ENCODE measurements around the gene PTGER1. TPM values are rescaled to one million over a fixed set of nuclear protein-coding genes. Genes with fewer than 3 reads are reported as not detected.
"Not testable (repeated sequence)": the region's sequence is repeated elsewhere in the genome, so short reads cannot be mapped to it uniquely, and the experiment has no call there.

PTGER1 gene
- polyA plus RNA-seq, 2 donors: 0.32 to 0.47 TPM

GRCh38 chr19:14515501-14516047 lies 40.4 kb upstream of the PTGER1 start:
- Histone ChIP-seq H3K4me3 (ENCODE audit: low read depth in 1 of 2, low read length in 2 of 2) (peak overlapping the region; percentile 94 to 95), H3K27me3 (ENCODE audit: control insufficient read depth in 1 of 2, insufficient read depth in 2 of 2, low read length in 2 of 2) (no peaks in the 10 kb centered on the region), H3K4me1 (ENCODE audit: control insufficient read depth in 2 of 2, insufficient read depth in 2 of 2, low read length in 1 of 2) (peaks cover 3 to 6% of the 10 kb centered on the region in 2 donors), H3K9me3 (ENCODE audit: control insufficient read depth in 2 of 2, insufficient read depth in 1 of 2, low read depth in 1 of 2, low read length in 1 of 2) (no peaks in the 10 kb centered on the region), H3K36me3 (ENCODE audit: control insufficient read depth in 2 of 2, insufficient read depth in 2 of 2, low read length in 1 of 2) (peaks cover 10 to 22% of the 10 kb centered on the region in 2 donors), H3K27ac (ENCODE audit: low read depth in 2 of 2, low read length in 1 of 2) (peak overlapping the region; percentile 72 to 98)
- 44 to 60% methylated on average over 8 of the region's 8 CpGs for WGBS, 2 donors

GRCh38 chr19:14514215-14514863 lies 39.2 kb upstream of the PTGER1 start:
- Histone ChIP-seq H3K36me3 (ENCODE audit: control insufficient read depth in 2 of 2, insufficient read depth in 2 of 2, low read length in 1 of 2) (peaks cover 10 to 22% of the 10 kb centered on the region in 2 donors), H3K9me3 (ENCODE audit: control insufficient read depth in 2 of 2, insufficient read depth in 1 of 2, low read depth in 1 of 2, low read length in 1 of 2) (no peaks in the 10 kb centered on the region), H3K27me3 (ENCODE audit: control insufficient read depth in 1 of 2, insufficient read depth in 2 of 2, low read length in 2 of 2) (no peaks in the 10 kb centered on the region), H3K4me3 (ENCODE audit: low read depth in 1 of 2, low read length in 2 of 2) (peak overlapping the region; percentile 20 to 94), H3K27ac (ENCODE audit: low read depth in 2 of 2, low read length in 1 of 2) (peak overlapping the region; percentile 72 to 74), H3K4me1 (ENCODE audit: control insufficient read depth in 2 of 2, insufficient read depth in 2 of 2, low read length in 1 of 2) (peaks cover 0 to 4% of the 10 kb centered on the region in 2 donors)
- 66 to 75% methylated on average over 8 of the region's 8 CpGs for WGBS, 2 donors

GRCh38 chr19:14512406-14512961 lies 37.3 kb upstream of the PTGER1 start:
- H3K36me3 ChIP-seq (ENCODE audit: control insufficient read depth in 2 of 2, insufficient read depth in 2 of 2, low read length in 1 of 2): peaks cover 10 to 22% of the 10 kb centered on the region in 2 donors
- WGBS, 2 donors: 92 to 93% methylated on average over 14 of the region's 14 CpGs
- H3K27ac ChIP-seq (ENCODE audit: low read depth in 2 of 2, low read length in 1 of 2): peak overlapping the region; percentile 15 to 63
- H3K9me3 ChIP-seq (ENCODE audit: control insufficient read depth in 2 of 2, insufficient read depth in 1 of 2, low read depth in 1 of 2, low read length in 1 of 2): no peaks in the 10 kb centered on the region
- H3K4me1 ChIP-seq (ENCODE audit: control insufficient read depth in 2 of 2, insufficient read depth in 2 of 2, low read length in 1 of 2): peaks cover 0 to 3% of the 10 kb centered on the region in 2 donors
- H3K4me3 ChIP-seq (ENCODE audit: low read depth in 1 of 2, low read length in 2 of 2): no peak overlapping the region
- no peaks in the 10 kb centered on the region for H3K27me3 ChIP-seq (ENCODE audit: control insufficient read depth in 1 of 2, insufficient read depth in 2 of 2, low read length in 2 of 2)

GRCh38 chr19:14511229-14511593 lies 36.1 kb upstream of the PTGER1 start:
- Histone ChIP-seq H3K36me3 (ENCODE audit: control insufficient read depth in 2 of 2, insufficient read depth in 2 of 2, low read length in 1 of 2) (peaks cover 9 to 18% of the 10 kb centered on the region in 2 donors), H3K27ac (ENCODE audit: low read depth in 2 of 2, low read length in 1 of 2) (peak overlapping the region; percentile 90 to 95), H3K9me3 (ENCODE audit: control insufficient read depth in 2 of 2, insufficient read depth in 1 of 2, low read depth in 1 of 2, low read length in 1 of 2) (no peaks in the 10 kb centered on the region), H3K4me3 (ENCODE audit: low read depth in 1 of 2, low read length in 2 of 2) (no peak overlapping the region), H3K27me3 (ENCODE audit: control insufficient read depth in 1 of 2, insufficient read depth in 2 of 2, low read length in 2 of 2) (no peaks in the 10 kb centered on the region), H3K4me1 (ENCODE audit: control insufficient read depth in 2 of 2, insufficient read depth in 2 of 2, low read length in 1 of 2) (peaks cover 0 to 6% of the 10 kb centered on the region in 2 donors)
- WGBS, 2 donors: 53 to 70% methylated on average over 4 of the region's 4 CpGs

- peaks cover 8 to 12% of the 10 kb centered on the region in 2 donors for H3K36me3 ChIP-seq (ENCODE audit: control insufficient read depth in 2 of 2, insufficient read depth in 2 of 2, low read length in 1 of 2)
- 28 to 41% methylated on average over 22 of the region's 22 CpGs for WGBS, 2 donors
- no peak overlapping the region for H3K4me3 ChIP-seq (ENCODE audit: low read depth in 1 of 2, low read length in 2 of 2)
- no peaks in the 10 kb centered on the region for H3K27me3 ChIP-seq (ENCODE audit: control insufficient read depth in 1 of 2, insufficient read depth in 2 of 2, low read length in 2 of 2)
- H3K27ac ChIP-seq (ENCODE audit: low read depth in 2 of 2, low read length in 1 of 2): peak overlapping the region; percentile 90 to 95
- peaks cover 0 to 6% of the 10 kb centered on the region in 2 donors for H3K4me1 ChIP-seq (ENCODE audit: control insufficient read depth in 2 of 2, insufficient read depth in 2 of 2, low read length in 1 of 2)
- no peaks in the 10 kb centered on the region for H3K9me3 ChIP-seq (ENCODE audit: control insufficient read depth in 2 of 2, insufficient read depth in 1 of 2, low read depth in 1 of 2, low read length in 1 of 2)
These were observed 35.4 kb upstream of the PTGER1 start for GRCh38 chr19:14510311-14511228.

- H3K27me3 ChIP-seq (ENCODE audit: control insufficient read depth in 1 of 2, insufficient read depth in 2 of 2, low read length in 2 of 2): no peaks in the 10 kb centered on the region
- no peak overlapping the region for H3K4me3 ChIP-seq (ENCODE audit: low read depth in 1 of 2, low read length in 2 of 2)
- H3K27ac ChIP-seq (ENCODE audit: low read depth in 2 of 2, low read length in 1 of 2): peak overlapping the region; percentile 91 to 98
- H3K9me3 ChIP-seq (ENCODE audit: control insufficient read depth in 2 of 2, insufficient read depth in 1 of 2, low read depth in 1 of 2, low read length in 1 of 2): no peaks in the 10 kb centered on the region
- H3K36me3 ChIP-seq (ENCODE audit: control insufficient read depth in 2 of 2, insufficient read depth in 2 of 2, low read length in 1 of 2): no peaks in the 10 kb centered on the region
- peaks cover 0 to 5% of the 10 kb centered on the region in 2 donors for H3K4me1 ChIP-seq (ENCODE audit: control insufficient read depth in 2 of 2, insufficient read depth in 2 of 2, low read length in 1 of 2)
- 47 to 55% methylated on average over 12 of the region's 12 CpGs for WGBS, 2 donors
These were observed 32.8 kb upstream of the PTGER1 start for GRCh38 chr19:14507704-14508542.

- Histone ChIP-seq H3K36me3 (ENCODE audit: control insufficient read depth in 2 of 2, insufficient read depth in 2 of 2, low read length in 1 of 2) (no peaks in the 10 kb centered on the region), H3K9me3 (ENCODE audit: control insufficient read depth in 2 of 2, insufficient read depth in 1 of 2, low read depth in 1 of 2, low read length in 1 of 2) (no peaks in the 10 kb centered on the region), H3K27ac (ENCODE audit: low read depth in 2 of 2, low read length in 1 of 2) (peak overlapping the region; percentile 91 to 98), H3K4me1 (ENCODE audit: control insufficient read depth in 2 of 2, insufficient read depth in 2 of 2, low read length in 1 of 2) (peaks cover 0 to 8% of the 10 kb centered on the region in 2 donors), H3K27me3 (ENCODE audit: control insufficient read depth in 1 of 2, insufficient read depth in 2 of 2, low read length in 2 of 2) (no peaks in the 10 kb centered on the region), H3K4me3 (ENCODE audit: low read depth in 1 of 2, low read length in 2 of 2) (no peak overlapping the region)
- WGBS, 2 donors: 32 to 39% methylated on average over 19 of the region's 19 CpGs
These were observed 30.5 kb upstream of the PTGER1 start for GRCh38 chr19:14505488-14506239.

GRCh38 chr19:14504575-14504974 lies 29.4 kb upstream of the PTGER1 start:
- H3K4me3 ChIP-seq (ENCODE audit: low read depth in 1 of 2, low read length in 2 of 2); H3K36me3 ChIP-seq (ENCODE audit: control insufficient read depth in 2 of 2, insufficient read depth in 2 of 2, low read length in 1 of 2); H3K4me1 ChIP-seq (ENCODE audit: control insufficient read depth in 2 of 2, insufficient read depth in 2 of 2, low read length in 1 of 2); H3K9me3 ChIP-seq (ENCODE audit: control insufficient read depth in 2 of 2, insufficient read depth in 1 of 2, low read depth in 1 of 2, low read length in 1 of 2); H3K27me3 ChIP-seq (ENCODE audit: control insufficient read depth in 1 of 2, insufficient read depth in 2 of 2, low read length in 2 of 2): not testable (repeated sequence)
- H3K27ac ChIP-seq (ENCODE audit: low read depth in 2 of 2, low read length in 1 of 2): peak overlapping the region; percentile 91 to 98
- WGBS, 2 donors: 86 to 91% methylated on average over 8 of the region's 8 CpGs
